H1 (cell line): Measurements from ENCODE around the gene SLC26A8. TPM values are rescaled to one million over a fixed set of nuclear protein-coding genes. Genes with fewer than 3 reads are reported as not detected.

Experiments used
- CTCF ChIA-PET: fragments of 300-600 bp; sonication (Branson Sonifier 250); formaldehyde crosslinking; loops from one replicate; lab custom pipeline; 2021; ENCODE audit not compliant: partially characterized antibody; lab: Charles Lee
- POLR2A ChIA-PET: fragments of 300-600 bp; sonication (Branson Sonifier 250); formaldehyde crosslinking; loops from one replicate; lab custom pipeline; 2021; ENCODE audit warnings: inconsistent platforms; ENCODE audit not compliant: partially characterized antibody; lab: Charles Lee
- DNase-seq, 2 experiments: peaks; one replicate each; pipeline versions ENCODE4 v3.0.0 to v3.0.0-alpha.2; 2010 to 2022; ENCODE audit warnings: low spot score in 2 of 2, low read depth in 1 of 2, mixed read lengths in 1 of 2
- FAIRE-seq: peaks from 2 replicates; lab custom pipeline; 2011; peaks lifted over from hg19 to GRCh38; lab: Jason Lieb, UNC
- H2AFZ ChIP-seq: 2 replicates; pipeline ENCODE4 v1.8.1; 2012; ENCODE audit warnings: low read length, inconsistent platforms
- H2AK5ac ChIP-seq: 2 replicates; pipeline ENCODE4 v1.6.1; 2013; ENCODE audit warnings: low read depth, low read length
- H2BK120ac ChIP-seq: replicated peaks from 2 replicates; pipeline ENCODE3; 2013; ENCODE audit warnings: low read depth, low read length, inconsistent platforms
- H2BK12ac ChIP-seq: 2 replicates; pipeline ENCODE4 v1.6.1; 2013; ENCODE audit warnings: low read depth, low read length
- H2BK15ac ChIP-seq: 2 replicates; pipeline ENCODE4 v1.6.1; 2013; ENCODE audit warnings: low read length
- H2BK20ac ChIP-seq: 2 replicates; pipeline ENCODE4 v1.6.1; 2013; ENCODE audit warnings: low read length
- H2BK5ac ChIP-seq: 2 replicates; pipeline ENCODE4 v1.6.1; 2013; ENCODE audit warnings: low read depth, low read length
- H3K14ac ChIP-seq: 2 replicates; pipeline ENCODE4 v1.6.1; 2013; ENCODE audit warnings: inconsistent platforms; ENCODE audit not compliant: insufficient read length
- H3K18ac ChIP-seq: 2 replicates; pipeline ENCODE4 v1.6.1; 2013; ENCODE audit warnings: low read length; ENCODE audit errors: extremely low read depth
- H3K23ac ChIP-seq: 2 replicates; pipeline ENCODE4 v1.6.1; 2013; ENCODE audit warnings: inconsistent platforms; ENCODE audit not compliant: insufficient read length
- H3K23me2 ChIP-seq: 2 replicates; pipeline ENCODE4 v1.6.1; 2013; ENCODE audit warnings: low read depth, low read length
- H3K27ac ChIP-seq: 2 replicates; pipeline ENCODE4 v1.6.1; 2011; ENCODE audit warnings: low read depth, low read length, inconsistent platforms
- H3K27me3 ChIP-seq, 4 experiments: replicated peaks in 1 of 4; 1 replicate in 1 of 4; 2 replicates in 3 of 4; pipeline versions ENCODE4 v1.6.1 to v1.8.1; 2011 to 2013; ENCODE audit warnings: low read length in 3 of 4, mild to moderate bottlenecking in 3 of 4, inconsistent platforms in 2 of 4, mixed read lengths in 2 of 4, moderate library complexity in 1 of 4; ENCODE audit not compliant: control insufficient read depth in 3 of 4, insufficient read depth in 3 of 4; ENCODE audit errors: extremely low read depth in 1 of 4
- H3K36me3 ChIP-seq, 4 experiments: 2 replicates each; pipeline versions ENCODE4 v1.6.1 to v1.8.1; 2011 to 2013; ENCODE audit warnings: mild to moderate bottlenecking in 4 of 4, low read length in 3 of 4, moderate library complexity in 2 of 4, control low read depth in 1 of 4, inconsistent platforms in 1 of 4; ENCODE audit not compliant: insufficient read depth in 4 of 4, control insufficient read depth in 2 of 4
- H3K4ac ChIP-seq: replicated peaks from 2 replicates; pipeline ENCODE3; 2013; ENCODE audit warnings: low read length, low read depth, mixed read lengths, inconsistent platforms; ENCODE audit not compliant: insufficient read length
- H3K4me1 ChIP-seq, 4 experiments: replicated peaks in 1 of 4; 1 replicate in 1 of 4; 2 replicates in 3 of 4; pipeline versions ENCODE4 v1.6.1 to v1.8.1; 2011 to 2013; ENCODE audit warnings: low read length in 3 of 4, inconsistent platforms in 2 of 4, mixed read lengths in 1 of 4; ENCODE audit not compliant: insufficient read depth in 4 of 4, control insufficient read depth in 3 of 4
- H3K4me2 ChIP-seq, 2 experiments: 2 replicates each; pipeline versions ENCODE4 v1.6.1 to v1.8.1; 2011 to 2013; ENCODE audit warnings: low read depth in 2 of 2, low read length in 2 of 2, control low read depth in 1 of 2, inconsistent platforms in 1 of 2, mild to moderate bottlenecking in 1 of 2; ENCODE audit not compliant: insufficient read depth in 1 of 2
- H3K4me3 ChIP-seq, 4 experiments: fragments of 200-600, 300-600 bp in 1 of 4; sonication (generic), shearing (Covaris generic), sonication (Bioruptor Twin) in 1 of 4; 2 replicates each; pipeline versions ENCODE4 v1.5.1 to v1.8.1; 2011 to 2016; ENCODE audit warnings: low read length in 4 of 4, low read depth in 3 of 4, control low read depth in 2 of 4, inconsistent platforms in 2 of 4, mild to moderate bottlenecking in 2 of 4, mixed read lengths in 1 of 4, moderate library complexity in 1 of 4; ENCODE audit not compliant: insufficient read depth in 2 of 4; ENCODE audit errors: extremely low read depth in 1 of 4
- H3K56ac ChIP-seq: replicated peaks from 2 replicates; pipeline ENCODE3; 2013; ENCODE audit warnings: low read depth, mild to moderate bottlenecking, mixed read lengths, low read length, inconsistent platforms; ENCODE audit not compliant: insufficient read length
- H3K79me1 ChIP-seq: 2 replicates; pipeline ENCODE4 v1.6.1; 2013; ENCODE audit warnings: low read depth, low read length, control low read depth
- H3K79me2 ChIP-seq, 2 experiments: 2 replicates each; pipeline versions ENCODE4 v1.6.1 to v1.8.1; 2012 to 2013; ENCODE audit warnings: low read length in 2 of 2, mild to moderate bottlenecking in 2 of 2, inconsistent platforms in 1 of 2; ENCODE audit not compliant: insufficient read depth in 2 of 2, control insufficient read depth in 1 of 2
- H3K9ac ChIP-seq, 4 experiments: replicated peaks in 1 of 4; 1 replicate in 1 of 4; 2 replicates in 3 of 4; pipeline versions ENCODE4 v1.6.1 to v1.8.1; 2011 to 2013; ENCODE audit warnings: low read depth in 3 of 4, low read length in 3 of 4, control low read depth in 2 of 4, mild to moderate bottlenecking in 2 of 4, moderate library complexity in 2 of 4, inconsistent platforms in 1 of 4; ENCODE audit errors: extremely low read depth in 1 of 4
- H3K9me3 ChIP-seq, 2 experiments: 2 replicates each; pipeline versions ENCODE4 v1.6.1 to v1.8.1; 2012 to 2013; ENCODE audit warnings: mild to moderate bottlenecking in 2 of 2, moderate library complexity in 2 of 2, control low read depth in 1 of 2, inconsistent platforms in 1 of 2, low read depth in 1 of 2, low read length in 1 of 2, mixed read lengths in 1 of 2; ENCODE audit not compliant: insufficient read depth in 2 of 2
- H4K20me1 ChIP-seq, 2 experiments: replicated peaks in 1 of 2; 2 replicates each; pipeline versions ENCODE3 to v1.8.1; 2011 to 2013; ENCODE audit warnings: inconsistent platforms in 2 of 2, low read length in 2 of 2, mild to moderate bottlenecking in 1 of 2; ENCODE audit not compliant: insufficient read depth in 2 of 2, control insufficient read depth in 1 of 2
- H4K5ac ChIP-seq: 2 replicates; pipeline ENCODE4 v1.6.1; 2013; ENCODE audit warnings: low read length, low read depth, mixed read lengths, inconsistent platforms; ENCODE audit not compliant: insufficient read length
- H4K8ac ChIP-seq: 2 replicates; pipeline ENCODE4 v1.8.0; 2013; ENCODE audit warnings: mild to moderate bottlenecking, moderate library complexity, low read length, inconsistent platforms; ENCODE audit not compliant: insufficient read depth; ENCODE audit errors: extremely low read depth
- H4K91ac ChIP-seq: replicated peaks from 2 replicates; pipeline ENCODE3; 2013; ENCODE audit warnings: low read length, mixed read lengths, inconsistent platforms; ENCODE audit not compliant: insufficient read length
- GABPA ChIP-seq: IDR thresholded peaks from 2 replicates; pipeline ENCODE4 v1.6.1; 2011; ENCODE audit warnings: mild to moderate bottlenecking, low read length, moderate library complexity, borderline replicate concordance; ENCODE audit not compliant: insufficient read depth
- GTF2F1 ChIP-seq: IDR thresholded peaks from 2 replicates; pipeline ENCODE4 v1.6.1; 2012; ENCODE audit warnings: low read depth, low read length, improper control_type of control experiment, borderline replicate concordance
- WGBS, 2 experiments: shearing (Covaris generic) in 1 of 2; methylation state at CpG; one replicate each; pipeline versions ENCODE4 v1.1.6 to v1.1.7; 2013 to 2015; ENCODE audit warnings: low lambda C conversion rate in 2 of 2, mixed read lengths in 2 of 2, inconsistent platforms in 1 of 2, low coverage in 1 of 2, missing lambda C conversion rate in 1 of 2; ENCODE audit not compliant: insufficient replicate concordance in 2 of 2, insufficient coverage in 1 of 2, insufficient read length in 1 of 2; ENCODE audit errors: extremely low coverage in 1 of 2, missing lambda C conversion rate in 1 of 2; 5-methylcytosine and 5-hydroxymethylcytosine counted together
- polyA plus RNA-seq, 7 experiments: library from polyadenylated mRNA; depleted of rRNA in 3 of 7; stranded (reverse) in 5 of 7; unstranded in 2 of 7; fragments of >200 nt in 5 of 7; fragments of 200-250 nt in 2 of 7; gene quantifications; 1 replicate in 5 of 7; 2 replicates in 1 of 7; 4 replicates in 1 of 7; pipeline versions ENCODE4 v1.2.1 to v1.2.3, GENCODE V29; 2011 to 2013; ENCODE audit warnings: missing spikeins in 2 of 7, mixed read lengths in 2 of 7
- total RNA-seq: library from RNA; stranded (reverse); fragmentation: NEBNext Ultra II Directional; extraction: Animal tissue kit (Norgen Biotek cat#: 25700); gene quantifications from 2 replicates; pipeline ENCODE4 v1.2.1, GENCODE V29; 2021
- TF ChIP-seq, protein P1 (sequence below): IDR thresholded peaks from 2 replicates; pipeline ENCODE4 v1.6.1; 2011; ENCODE audit warnings: low read length, improper control_type of control experiment

Gene SLC26A8
- total and polyA plus RNA-seq, 2 of the 8 experiments (the other 6 are each of a cell fraction or from before 2014, with no cell fraction given), result 0.56 to 0.57 TPM

DNA sequence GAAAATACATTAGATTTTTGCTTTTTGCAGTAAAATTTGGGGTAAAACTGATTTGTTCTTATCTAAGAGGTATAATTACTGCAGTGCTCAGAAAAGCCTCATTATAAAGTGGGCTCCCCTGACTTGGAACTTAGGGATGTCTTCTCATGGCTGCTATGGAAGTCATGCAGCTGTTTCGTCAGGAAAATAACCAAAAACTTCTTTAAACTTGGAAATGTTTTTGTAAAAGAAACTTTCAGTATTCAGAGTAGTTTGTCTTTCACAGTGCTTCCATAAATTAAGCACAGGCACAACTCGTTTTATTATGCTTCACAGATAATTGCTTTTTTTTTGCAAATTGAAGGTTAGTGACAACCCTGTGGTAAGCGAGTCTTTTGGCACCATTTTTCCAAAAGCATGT lies 10.0 kb upstream of the SLC26A8 start:
- Histone ChIP-seq H2BK12ac (no peak overlapping the region), H2AFZ (no peak overlapping the region), H3K4me1 (no peaks in the 10 kb centered on the region; a peak in 2 of 7 replicates), H3K9ac (no peak overlapping the region), H3K27me3 (no peaks in the 10 kb centered on the region), H2BK15ac (no peak overlapping the region), H4K20me1 (peaks cover 10 to 12% of the 10 kb centered on the region in 2 experiments), H3K56ac (no peak overlapping the region), H3K18ac (no peak overlapping the region), H2BK5ac (no peak overlapping the region), H3K36me3 (no peaks in the 10 kb centered on the region), H3K23ac (no peak overlapping the region), H3K23me2 (no peaks in the 10 kb centered on the region), H2BK120ac (no peak overlapping the region), H3K4ac (no peak overlapping the region), H3K4me3 (no peak overlapping the region), H3K27ac (no peak overlapping the region), H3K79me2 (peaks cover 3 to 92% of the 10 kb centered on the region in 2 experiments; a peak in 3 of 4 replicates), H3K9me3 (no peaks in the 10 kb centered on the region), H3K14ac (no peak overlapping the region), H4K91ac (no peak overlapping the region), H3K4me2 (no peak overlapping the region), H2AK5ac (no peak overlapping the region), H3K79me1 (peaks cover 3% of the 10 kb centered on the region; the same call in 1 of the 2 replicates), H2BK20ac (no peak overlapping the region), H4K8ac (no peak overlapping the region), H4K5ac (no peak overlapping the region)
- DNase-seq (no peak), FAIRE-seq (no peak)
- ChIA-PET POLR2A (no interaction called here), CTCF (no interaction called here)
- WGBS, 2 experiments, result 80% methylated on average over 3 of the region's 3 CpGs; no CpG with 5 or more reads in 1 of the 2 experiments
- no peak for TF ChIP-seq GTF2F1
- TF ChIP-seq, protein P1, sequence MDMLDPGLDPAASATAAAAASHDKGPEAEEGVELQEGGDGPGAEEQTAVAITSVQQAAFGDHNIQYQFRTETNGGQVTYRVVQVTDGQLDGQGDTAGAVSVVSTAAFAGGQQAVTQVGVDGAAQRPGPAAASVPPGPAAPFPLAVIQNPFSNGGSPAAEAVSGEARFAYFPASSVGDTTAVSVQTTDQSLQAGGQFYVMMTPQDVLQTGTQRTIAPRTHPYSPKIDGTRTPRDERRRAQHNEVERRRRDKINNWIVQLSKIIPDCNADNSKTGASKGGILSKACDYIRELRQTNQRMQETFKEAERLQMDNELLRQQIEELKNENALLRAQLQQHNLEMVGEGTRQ, result no peak
- TF ChIP-seq GABPA, result no peak
